B cell (primary cell): ENCODE results near the gene GIGYF2. TPM values are rescaled to one million over a fixed set of nuclear protein-coding genes. Genes with fewer than 3 reads are reported as not detected.

Source experiments
- ATAC-seq: fragments of 200-7000 bp; cut with Tn5 transposase; one replicate; pipeline ENCODE4 v1.10.0; 2021; ENCODE audit warnings: low read depth, mild to moderate bottlenecking, moderate number of reproducible peaks, moderate library complexity
- CTCF ChIA-PET: fragments of 350-600 bp; sonication (Branson Sonifier 250); formaldehyde crosslinking; loops from one replicate; lab custom pipeline; 2021; ENCODE audit warnings: antibody characterized with exemption, inconsistent platforms; lab: Charles Lee
- POLR2A ChIA-PET: fragments of 350-600 bp; sonication (Branson Sonifier 250); formaldehyde crosslinking; loops from one replicate; lab custom pipeline; 2021; ENCODE audit warnings: antibody characterized with exemption; lab: Charles Lee
- DNase-seq: peaks from one replicate; pipeline ENCODE4 v3.0.0; 2013
- H2AFZ ChIP-seq: 2 replicates; pipeline ENCODE4 v1.6.1; 2012; ENCODE audit warnings: mild to moderate bottlenecking, low read depth, low read length; ENCODE audit not compliant: insufficient read depth, poor library complexity, severe bottlenecking
- H3K27ac ChIP-seq, 2 donors: 1 replicate in 1 of 2; 2 replicates in 1 of 2; pipeline ENCODE4 v1.5.1; 2012 to 2013; ENCODE audit warnings: low read length in 2 of 2, mild to moderate bottlenecking in 2 of 2, moderate library complexity in 1 of 2
- H3K27me3 ChIP-seq, 4 experiments: fragments of 200-600 bp in 1 of 4; sonication (generic) in 1 of 4; replicated peaks in 1 of 4; 1 replicate in 2 of 4; 2 replicates in 2 of 4; pipeline versions ENCODE4 v1.6.1 to v1.7.0; 2013 to 2016; ENCODE audit warnings: low read length in 3 of 4, mild to moderate bottlenecking in 2 of 4, mixed read lengths in 1 of 4, moderate library complexity in 1 of 4; ENCODE audit not compliant: insufficient read depth in 4 of 4, control insufficient read depth in 3 of 4; ENCODE audit errors: control extremely low read depth in 1 of 4
- H3K36me3 ChIP-seq, 2 experiments: replicated peaks in 1 of 2; 1 replicate in 1 of 2; 2 replicates in 1 of 2; pipeline versions ENCODE4 v1.6.1 to v1.7.1; 2013; ENCODE audit warnings: low read length in 1 of 2; ENCODE audit not compliant: insufficient read depth in 2 of 2, control insufficient read depth in 1 of 2; ENCODE audit errors: control extremely low read depth in 1 of 2, extremely low read depth in 1 of 2
- H3K4me1 ChIP-seq, 2 donors: fragments of 200-600 bp in 1 of 2; sonication (generic) in 1 of 2; 1 replicate in 1 of 2; 2 replicates in 1 of 2; pipeline versions ENCODE4 v1.5.1 to v1.6.1; 2013 to 2017; ENCODE audit warnings: low read length in 2 of 2; ENCODE audit not compliant: control insufficient read depth in 2 of 2, insufficient read depth in 2 of 2
- H3K4me2 ChIP-seq: replicated peaks from 2 replicates; pipeline ENCODE3; 2012; ENCODE audit warnings: mild to moderate bottlenecking, low read depth, low read length; ENCODE audit not compliant: poor library complexity, severe bottlenecking
- H3K4me3 ChIP-seq, 5 experiments: fragments of 200-600 bp in 1 of 5; sonication (generic) in 1 of 5; 1 replicate in 3 of 5; 2 replicates in 2 of 5; pipeline versions ENCODE4 v1.5.1 to v1.7.0; 2011 to 2016; ENCODE audit warnings: low read length in 4 of 5, mild to moderate bottlenecking in 4 of 5, low read depth in 2 of 5, control low read depth in 1 of 5, moderate library complexity in 1 of 5; ENCODE audit not compliant: insufficient read depth in 1 of 5; ENCODE audit errors: control extremely low read depth in 1 of 5, extremely low read depth in 1 of 5
- H3K79me2 ChIP-seq: fragments of 200-600 bp; sonication (generic); one replicate; pipeline ENCODE4 v1.6.0; 2016; ENCODE audit warnings: low read length; ENCODE audit not compliant: control insufficient read depth, insufficient read depth
- H3K9ac ChIP-seq: fragments of 200-600 bp; sonication (generic); 2 replicates; pipeline ENCODE4 v1.6.1; 2017; ENCODE audit warnings: mild to moderate bottlenecking, low read length, moderate library complexity
- H3K9me3 ChIP-seq, 3 donors: one replicate each; pipeline versions ENCODE4 v1.6.1 to v1.7.1; 2013; ENCODE audit warnings: low read length in 2 of 3; ENCODE audit not compliant: control insufficient read depth in 2 of 3, insufficient read depth in 1 of 3; ENCODE audit errors: control extremely low read depth in 1 of 3
- H4K20me1 ChIP-seq: 2 replicates; pipeline ENCODE4 v1.6.0; 2012; ENCODE audit warnings: mild to moderate bottlenecking, low read length; ENCODE audit not compliant: insufficient read depth, control insufficient read depth, poor library complexity, severe bottlenecking
- H3K27ac Mint-ChIP-seq: one replicate; pipeline ENCODE4 v1.8.0; 2021; ENCODE audit warnings: mixed read lengths
- H3K27me3 Mint-ChIP-seq: one replicate; pipeline ENCODE4 v1.8.0; 2021; ENCODE audit warnings: mixed read lengths
- H3K4me1 Mint-ChIP-seq: one replicate; pipeline ENCODE4 v1.8.0; 2021; ENCODE audit warnings: mixed read lengths
- H3K4me3 Mint-ChIP-seq: one replicate; pipeline ENCODE4 v1.8.0; 2021; ENCODE audit warnings: mixed read lengths
- H3K9me3 Mint-ChIP-seq: one replicate; pipeline ENCODE4 v1.8.0; 2022; ENCODE audit warnings: mixed read lengths; ENCODE audit not compliant: insufficient read depth
- EZH2 ChIP-seq: IDR thresholded peaks from 2 replicates; pipeline ENCODE4 v1.6.1; 2012; ENCODE audit warnings: borderline replicate concordance, low read depth, mild to moderate bottlenecking, moderate library complexity, low read length; ENCODE audit not compliant: insufficient read depth, poor library complexity, severe bottlenecking
- WGBS: methylation state at CpG from one replicate; pipeline ENCODE4 v1.1.5; 2013; ENCODE audit warnings: missing lambda C conversion rate; ENCODE audit not compliant: insufficient coverage; 5-methylcytosine and 5-hydroxymethylcytosine counted together
- intact Hi-C: fragments of 100-400 bp; cut with micrococcal nuclease; formaldehyde crosslinking; loops from one replicate; pipeline ENCODE4 v1.10.0; 2022
- polyA plus RNA-seq: library from polyadenylated mRNA; depleted of rRNA; stranded (reverse); fragments of >200 nt; gene quantifications from 2 replicates; pipeline ENCODE4 v1.2.3, GENCODE V29; 2012
- total RNA-seq, 2 donors: library from RNA; stranded (reverse); fragments of 120-200 nt in 1 of 2; gene quantifications; 1 replicate in 1 of 2; 2 replicates in 1 of 2; pipeline versions ENCODE4 v1.2.3 to v1.2.4, GENCODE V29; 2013 to 2022
- TF ChIP-seq, protein P1 (sequence below): fragments of 200-600 bp; IDR thresholded peaks from one replicate; pipeline ENCODE4 v1.8.0; 2022; ENCODE audit warnings: antibody characterized with exemption, mild to moderate bottlenecking

GIGYF2 gene
- total and polyA plus RNA-seq, 2 donors (not counting 1 experiment from before 2014, with no cell fraction given), result 7.2 to 108 TPM

DNA sequence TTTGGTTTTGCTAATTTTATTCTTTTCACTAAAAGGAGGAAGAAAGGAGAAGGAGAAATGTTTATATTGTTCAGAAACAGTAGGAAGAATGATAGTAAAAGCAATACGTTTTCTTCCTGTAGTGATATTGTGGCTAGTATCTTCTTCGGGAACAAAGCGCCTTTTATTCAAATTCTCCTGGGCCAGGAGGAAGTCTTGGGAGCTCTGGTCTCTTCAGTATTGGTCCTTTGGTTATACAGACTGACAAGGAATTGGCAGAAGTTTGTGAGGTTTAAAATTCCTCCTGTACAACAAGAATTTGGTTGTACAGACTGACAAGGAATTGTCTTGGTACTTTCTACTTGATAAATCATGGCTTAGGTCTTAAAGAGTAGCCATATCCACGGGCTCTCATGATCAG lies 9.9 kb downstream of the GIGYF2 start:
- no peaks in the 10 kb centered on the region for H3K4me1 ChIP-seq
- peaks cover 88% of the 10 kb centered on the region for H3K79me2 ChIP-seq
- no peak overlapping the region for H3K4me2 ChIP-seq
- WGBS, result 97% methylated on average over 3 of the region's 4 CpGs
- DNase-seq, result no peak
- peaks cover 0 to 1% (median 0%) of the 10 kb centered on the region in 3 donors for H3K9me3 ChIP-seq
- Mint-ChIP-seq H3K4me1 (peaks cover 10% of the 10 kb centered on the region), H3K27ac (no peak overlapping the region), H3K4me3 (no peak overlapping the region), H3K27me3 (no peaks in the 10 kb centered on the region), H3K9me3 (no peaks in the 10 kb centered on the region)
- TF ChIP-seq, protein P1, sequence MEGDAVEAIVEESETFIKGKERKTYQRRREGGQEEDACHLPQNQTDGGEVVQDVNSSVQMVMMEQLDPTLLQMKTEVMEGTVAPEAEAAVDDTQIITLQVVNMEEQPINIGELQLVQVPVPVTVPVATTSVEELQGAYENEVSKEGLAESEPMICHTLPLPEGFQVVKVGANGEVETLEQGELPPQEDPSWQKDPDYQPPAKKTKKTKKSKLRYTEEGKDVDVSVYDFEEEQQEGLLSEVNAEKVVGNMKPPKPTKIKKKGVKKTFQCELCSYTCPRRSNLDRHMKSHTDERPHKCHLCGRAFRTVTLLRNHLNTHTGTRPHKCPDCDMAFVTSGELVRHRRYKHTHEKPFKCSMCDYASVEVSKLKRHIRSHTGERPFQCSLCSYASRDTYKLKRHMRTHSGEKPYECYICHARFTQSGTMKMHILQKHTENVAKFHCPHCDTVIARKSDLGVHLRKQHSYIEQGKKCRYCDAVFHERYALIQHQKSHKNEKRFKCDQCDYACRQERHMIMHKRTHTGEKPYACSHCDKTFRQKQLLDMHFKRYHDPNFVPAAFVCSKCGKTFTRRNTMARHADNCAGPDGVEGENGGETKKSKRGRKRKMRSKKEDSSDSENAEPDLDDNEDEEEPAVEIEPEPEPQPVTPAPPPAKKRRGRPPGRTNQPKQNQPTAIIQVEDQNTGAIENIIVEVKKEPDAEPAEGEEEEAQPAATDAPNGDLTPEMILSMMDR, result no peak
- TF ChIP-seq EZH2, result no peak
- ATAC-seq, result no peak
- H4K20me1 ChIP-seq, result peaks cover 39% of the 10 kb centered on the region
- H3K27me3 ChIP-seq, result no peaks in the 10 kb centered on the region
- intact Hi-C loops, result no loop called here
- no peak overlapping the region for H3K27ac ChIP-seq
- no peak overlapping the region for H3K4me3 ChIP-seq
- no peak overlapping the region for H2AFZ ChIP-seq
- peaks cover 2 to 38% of the 10 kb centered on the region in 2 experiments for H3K36me3 ChIP-seq
- CTCF ChIA-PET, result no interaction called here
- POLR2A ChIA-PET, result no interaction called here
- no peak overlapping the region for H3K9ac ChIP-seq

DNA sequence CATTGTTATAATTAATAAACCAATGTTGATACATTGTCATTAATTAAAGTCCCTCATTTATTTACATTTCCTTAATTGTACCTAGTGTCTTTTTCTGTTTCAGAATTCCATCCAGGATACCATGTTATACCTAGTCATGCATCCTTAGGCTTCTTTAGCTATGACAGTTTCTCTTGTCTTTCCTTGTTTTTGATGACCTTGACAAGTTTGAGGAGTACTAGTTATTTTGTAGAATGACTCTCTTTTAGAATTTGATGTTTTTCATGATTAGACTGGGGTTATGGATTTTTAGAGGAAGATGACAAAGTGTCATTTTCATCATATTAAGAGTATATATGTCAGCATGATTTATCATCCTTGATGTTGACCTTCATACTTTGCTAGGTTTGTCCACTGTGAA lies 16.4 kb downstream of the GIGYF2 start:
- peaks cover 10% of the 10 kb centered on the region for H3K4me1 Mint-ChIP-seq
- no peak overlapping the region for H3K4me3 Mint-ChIP-seq
- Histone ChIP-seq H3K79me2 (peaks cover 92% of the 10 kb centered on the region), H3K27me3 (no peaks in the 10 kb centered on the region), H4K20me1 (peaks cover 57% of the 10 kb centered on the region), H3K4me2 (no peak overlapping the region), H3K9me3 (peaks cover 0 to 2% (median 0%) of the 10 kb centered on the region in 3 donors), H3K36me3 (peaks cover 10 to 27% of the 10 kb centered on the region in 2 experiments), H2AFZ (no peak overlapping the region), H3K4me1 (no peaks in the 10 kb centered on the region), H3K27ac (no peak overlapping the region), H3K4me3 (no peak overlapping the region), H3K9ac (no peak overlapping the region)
- ChIA-PET CTCF (no interaction called here), POLR2A (interaction anchor here (0.7 kb wide), 1 partner anchor 710 kb away, joined by 4 read pairs; no protein-coding TSS in a partner anchor)
- intact Hi-C loops, result no loop called here
- no peak for TF ChIP-seq EZH2
- TF ChIP-seq, protein P1, result no peak
- H3K27ac Mint-ChIP-seq, result no peak overlapping the region
- DNase-seq (no peak), ATAC-seq (no peak)
- no peaks in the 10 kb centered on the region for H3K27me3 Mint-ChIP-seq
- no peaks in the 10 kb centered on the region for H3K9me3 Mint-ChIP-seq
